ENCODE results near the gene RELA.

Gene RELA

GRCh38 chr11:65654375-65655349 lies 8.1 kb downstream of the RELA start:
- peaks cover 58% of the 10 kb centered on the region for H3K36me3 Mint-ChIP-seq (ENCODE audit: low read depth)
- H3K4me1 Mint-ChIP-seq = peaks cover 37% of the 10 kb centered on the region
- H3K9me3 Mint-ChIP-seq = no peaks in the 10 kb centered on the region
- H3K27me3 Mint-ChIP-seq (ENCODE audit: low read depth) = peaks cover 4% of the 10 kb centered on the region
- peak overlapping the region in 2 of 3 experiments; percentile 10 to 17 for H3K4me3 Mint-ChIP-seq
- H3K27ac Mint-ChIP-seq = peak overlapping the region; percentile 15 to 76 (median 72)
- TF ChIP-seq CTCF (IDR thresholded peaks at IDR 0.05; ENCODE audit: unreplicated experiment in 3 of 3) = no peak

- Mint-ChIP-seq H3K27ac (peak overlapping the region; percentile 95 to 100 (median 99)), H3K4me1 (peaks cover 37% of the 10 kb centered on the region), H3K36me3 (ENCODE audit: low read depth) (peaks cover 47% of the 10 kb centered on the region), H3K9me3 (no peaks in the 10 kb centered on the region), H3K4me3 (peak overlapping the region; percentile 83 to 91 (median 88)), H3K27me3 (ENCODE audit: low read depth) (peaks cover 4% of the 10 kb centered on the region)
- no peak for TF ChIP-seq CTCF (IDR thresholded peaks at IDR 0.05; ENCODE audit: unreplicated experiment in 3 of 3)
Measured at GRCh38 chr11:65653229-65654225, 9.2 kb downstream of the RELA start.

- TF ChIP-seq CTCF (IDR thresholded peaks at IDR 0.05; ENCODE audit: unreplicated experiment in 3 of 3) = no peak
- H3K27ac Mint-ChIP-seq = peak overlapping the region; percentile 95 to 100 (median 99)
- peak overlapping the region; percentile 83 to 91 (median 88) for H3K4me3 Mint-ChIP-seq
- no peaks in the 10 kb centered on the region for H3K9me3 Mint-ChIP-seq
- peaks cover 37% of the 10 kb centered on the region for H3K4me1 Mint-ChIP-seq
- peaks cover 39% of the 10 kb centered on the region for H3K36me3 Mint-ChIP-seq (ENCODE audit: low read depth)
- H3K27me3 Mint-ChIP-seq (ENCODE audit: low read depth) = peaks cover 4% of the 10 kb centered on the region
Measured at GRCh38 chr11:65652511-65653228, 10.0 kb downstream of the RELA start.

GRCh38 chr11:65651589-65652510 lies 10.9 kb downstream of the RELA start:
- peak overlapping the region; percentile 95 to 99 (median 97) for H3K27ac Mint-ChIP-seq
- peaks cover 31% of the 10 kb centered on the region for H3K36me3 Mint-ChIP-seq (ENCODE audit: low read depth)
- peaks cover 4% of the 10 kb centered on the region for H3K27me3 Mint-ChIP-seq (ENCODE audit: low read depth)
- peak overlapping the region; percentile 81 to 86 (median 83) for H3K4me3 Mint-ChIP-seq
- TF ChIP-seq CTCF (IDR thresholded peaks at IDR 0.05; ENCODE audit: unreplicated experiment in 3 of 3) = no peak
- no peaks in the 10 kb centered on the region for H3K9me3 Mint-ChIP-seq
- peaks cover 37% of the 10 kb centered on the region for H3K4me1 Mint-ChIP-seq

- Mint-ChIP-seq H3K4me3 (peak overlapping the region; percentile 81 to 86 (median 83)), H3K27me3 (ENCODE audit: low read depth) (peaks cover 4% of the 10 kb centered on the region), H3K36me3 (ENCODE audit: low read depth) (peaks cover 25% of the 10 kb centered on the region), H3K4me1 (peaks cover 34% of the 10 kb centered on the region), H3K9me3 (no peaks in the 10 kb centered on the region), H3K27ac (peak overlapping the region; percentile 95 to 99 (median 97))
- no peak for TF ChIP-seq CTCF (IDR thresholded peaks at IDR 0.05; ENCODE audit: unreplicated experiment in 3 of 3)
Measured at GRCh38 chr11:65651339-65651588, 11.5 kb downstream of the RELA start.

Measured in nephron (organoid).